Measurements from ENCODE around the gene RAB11A. TPM values are rescaled to one million over a fixed set of nuclear protein-coding genes. Genes with fewer than 3 reads are reported as not detected.

RAB11A gene
- total RNA-seq = 373 TPM

DNA sequence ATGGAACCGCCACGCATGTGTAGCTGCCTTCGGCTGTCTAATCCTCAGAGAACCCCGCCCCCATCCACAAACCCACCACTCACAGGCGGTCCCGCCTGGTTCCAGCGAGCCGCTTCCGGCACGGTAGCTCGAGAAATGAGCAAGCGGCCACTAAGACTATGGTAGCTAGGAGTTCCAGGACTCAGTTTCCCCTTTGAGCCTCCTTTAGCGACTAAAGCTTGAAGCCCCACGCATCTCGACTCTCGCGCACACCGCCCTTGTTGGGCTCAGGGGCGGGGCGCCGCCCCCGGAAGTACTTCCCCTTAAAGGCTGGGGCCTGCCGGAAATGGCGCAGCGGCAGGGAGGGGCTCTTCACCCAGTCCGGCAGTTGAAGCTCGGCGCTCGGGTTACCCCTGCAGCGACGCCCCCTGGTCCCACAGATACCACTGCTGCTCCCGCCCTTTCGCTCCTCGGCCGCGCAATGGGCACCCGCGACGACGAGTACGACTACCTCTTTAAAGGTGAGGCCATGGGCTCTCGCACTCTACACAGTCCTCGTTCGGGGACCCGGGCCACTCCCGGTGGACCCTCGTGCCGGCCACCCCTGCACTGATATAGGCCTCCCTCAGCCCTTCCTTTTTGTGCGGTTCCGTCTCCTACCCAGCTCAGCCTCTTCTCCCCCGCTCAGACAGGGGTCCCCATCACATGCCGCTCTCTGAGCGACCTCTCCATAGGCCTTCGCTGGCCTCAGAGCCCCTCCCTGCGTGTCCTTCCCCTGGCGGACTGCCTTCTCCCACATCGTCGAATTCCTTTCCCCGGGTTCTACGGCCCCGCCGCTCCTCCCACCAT, at the start of gene RAB11A:
Gene RAB11A, plus strand, starts transcription at position 366 of the 828 bp plus-strand sequence. Its CDS starts 95 bp downstream, at position 461.
- DNase-seq (ENCODE audit: low spot score) = peak; percentile 95

DNA sequence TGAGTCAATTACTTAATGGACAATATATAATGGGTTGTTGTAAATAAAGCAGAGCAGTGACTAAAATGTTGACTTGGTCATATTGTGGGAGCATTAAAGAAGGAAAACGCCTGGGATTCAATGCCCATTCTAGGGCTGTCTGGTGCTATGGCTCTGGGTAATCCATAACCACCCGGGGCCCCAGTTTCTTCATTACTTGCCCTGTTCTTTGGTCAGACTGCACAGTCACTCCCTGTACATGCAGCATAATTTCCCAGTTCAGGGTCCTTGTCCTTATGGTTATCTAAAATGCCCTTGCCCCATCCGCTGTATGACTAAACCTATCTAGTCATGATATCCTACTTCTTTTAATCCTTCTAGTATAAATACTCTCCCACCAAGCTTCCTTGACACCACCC, 49.7 kb upstream of the RAB11A start:
- DNase-seq (ENCODE audit: low spot score) = no peak

DNA sequence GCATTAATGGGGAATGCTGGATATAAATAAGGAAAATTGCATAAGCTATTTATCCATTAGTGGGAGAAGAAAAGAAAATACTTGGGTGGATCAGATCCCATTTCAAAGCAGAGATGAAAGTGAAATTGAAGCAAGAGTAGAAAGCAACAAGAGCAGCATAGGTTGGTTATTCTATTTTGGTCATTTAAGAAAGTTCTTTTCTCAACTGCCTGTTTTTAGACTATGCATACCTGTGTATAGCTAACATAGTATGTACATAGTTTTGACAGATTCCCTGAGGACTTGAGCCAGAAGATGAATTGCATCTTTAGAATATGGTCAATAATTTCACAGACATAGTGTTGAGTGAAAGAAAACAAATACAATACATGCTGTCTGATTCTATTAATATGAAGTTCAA, 48.2 kb upstream of the RAB11A start:
- no peak for DNase-seq (ENCODE audit: low spot score)

DNA sequence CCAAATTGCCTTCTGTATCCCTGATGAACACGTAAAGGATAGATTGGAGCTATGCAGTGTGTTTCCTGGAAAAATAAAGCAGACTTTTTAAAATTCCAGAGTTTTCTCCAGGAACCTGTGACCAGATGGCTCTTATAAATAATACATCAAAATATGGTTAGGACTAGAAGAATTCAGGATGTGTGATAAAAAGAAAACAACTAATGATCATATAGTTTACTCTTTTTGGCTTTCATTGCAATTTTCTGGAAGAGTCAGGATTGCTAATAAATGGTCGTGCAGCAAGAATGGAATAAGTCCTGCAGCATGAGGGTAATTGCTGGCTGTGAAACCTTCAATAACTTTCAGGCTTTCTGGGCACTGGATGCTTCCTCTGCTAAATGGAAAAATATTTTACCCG, 47.0 kb upstream of the RAB11A start:
- no peak for DNase-seq (ENCODE audit: low spot score)

DNA sequence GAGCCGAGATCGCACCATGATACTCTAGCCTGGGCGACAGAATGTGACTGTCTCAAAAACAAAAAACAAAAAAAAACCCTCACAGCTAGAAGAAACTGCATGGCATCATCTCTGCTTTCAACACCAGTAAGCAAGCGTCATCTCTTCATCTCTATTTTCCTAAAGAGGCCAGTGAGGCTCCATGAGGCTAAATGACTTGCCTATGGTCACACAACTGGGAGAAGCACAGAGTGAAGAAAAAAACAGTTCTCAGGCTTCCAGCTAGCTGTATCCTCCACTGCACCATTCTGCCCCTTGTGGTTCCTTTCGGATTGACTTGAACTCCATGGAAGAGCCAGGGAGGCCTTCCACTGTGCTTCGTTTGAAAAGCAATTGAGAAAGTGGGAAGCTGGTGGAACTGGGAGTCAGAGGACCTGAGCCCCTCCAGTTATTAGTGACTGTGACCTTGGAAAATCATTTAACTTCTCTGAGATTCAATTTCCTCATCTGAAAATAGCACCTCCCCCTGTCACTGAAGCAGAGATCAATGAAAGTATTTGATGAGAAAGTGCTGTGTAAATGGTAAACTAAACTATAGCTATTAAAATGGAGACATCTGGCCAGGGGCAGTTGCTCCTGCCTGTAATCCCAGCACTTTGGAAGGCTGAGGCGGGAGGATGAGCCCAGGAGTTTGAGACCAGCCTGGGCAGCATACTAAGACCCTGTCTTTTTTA, 45.1 kb upstream of the RAB11A start:
- no peak for DNase-seq (ENCODE audit: low spot score)

DNA sequence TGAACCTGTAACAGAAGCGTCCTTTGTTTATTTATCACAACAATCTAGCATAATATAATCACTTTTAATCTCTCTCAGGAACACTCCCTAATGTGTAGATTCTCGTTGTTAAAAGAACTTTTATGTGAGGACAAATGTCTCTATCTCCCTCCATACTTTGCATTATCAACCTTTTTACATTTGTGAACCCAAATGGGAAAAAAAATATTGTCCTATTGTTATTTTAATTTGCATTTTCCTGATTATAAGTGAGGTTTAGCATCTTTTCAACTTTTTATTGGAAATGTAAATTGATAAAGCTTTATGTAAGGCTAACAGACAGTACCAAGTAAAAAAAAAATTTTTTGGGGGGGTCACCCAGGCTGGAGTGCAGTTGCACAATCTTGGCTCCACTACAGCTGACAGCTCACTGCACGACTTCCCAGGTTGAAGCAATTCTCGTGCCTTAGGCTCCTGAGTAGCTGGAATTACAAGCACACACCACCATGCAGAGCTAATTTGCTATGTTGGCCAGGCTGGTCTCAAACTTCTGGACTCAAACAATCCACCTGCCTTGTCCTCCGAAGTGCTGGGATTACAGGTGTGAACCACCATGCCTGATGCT, 44.2 kb upstream of the RAB11A start:
- DNase-seq (ENCODE audit: low spot score) = peak; percentile 61

DNA sequence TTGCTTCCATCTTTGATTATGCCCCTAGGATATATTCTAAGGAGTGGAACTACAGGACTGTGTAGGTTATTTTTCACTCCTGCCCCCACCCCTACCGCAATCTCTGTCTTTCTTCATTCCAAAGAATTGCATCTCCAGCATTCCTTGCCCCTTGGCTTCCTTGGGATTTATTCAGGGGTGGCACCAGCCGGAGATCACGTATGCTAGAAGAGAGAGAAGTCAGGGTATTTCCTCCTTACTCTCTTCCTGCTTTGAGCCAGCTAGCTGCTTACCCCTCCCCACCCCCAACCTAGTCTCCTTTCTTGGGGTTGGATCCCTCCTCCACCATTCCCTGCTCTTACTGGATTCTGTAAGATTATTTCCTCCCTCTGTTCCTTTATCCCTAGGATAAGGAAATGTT, 42.2 kb upstream of the RAB11A start:
- no peak for DNase-seq (ENCODE audit: low spot score)

DNA sequence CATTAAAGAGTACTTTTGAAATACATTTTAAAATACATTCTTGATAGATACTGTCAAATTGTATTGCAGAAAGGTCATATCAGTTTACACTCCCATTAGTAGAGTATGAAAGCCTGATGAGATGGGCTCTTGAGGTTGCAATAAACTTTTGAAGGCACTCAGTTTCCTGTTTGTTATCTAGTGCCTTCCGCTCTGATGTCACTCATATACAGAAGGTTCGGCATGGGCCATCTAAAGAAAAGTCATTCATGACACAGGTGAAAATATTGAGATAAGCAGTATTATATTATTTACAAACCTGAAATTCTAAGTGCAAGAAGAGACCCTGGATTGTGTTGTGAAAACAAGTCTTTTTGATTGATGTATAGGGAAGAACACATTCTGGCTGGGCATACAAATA, 40.7 kb upstream of the RAB11A start:
- DNase-seq (ENCODE audit: low spot score) = no peak

DNA sequence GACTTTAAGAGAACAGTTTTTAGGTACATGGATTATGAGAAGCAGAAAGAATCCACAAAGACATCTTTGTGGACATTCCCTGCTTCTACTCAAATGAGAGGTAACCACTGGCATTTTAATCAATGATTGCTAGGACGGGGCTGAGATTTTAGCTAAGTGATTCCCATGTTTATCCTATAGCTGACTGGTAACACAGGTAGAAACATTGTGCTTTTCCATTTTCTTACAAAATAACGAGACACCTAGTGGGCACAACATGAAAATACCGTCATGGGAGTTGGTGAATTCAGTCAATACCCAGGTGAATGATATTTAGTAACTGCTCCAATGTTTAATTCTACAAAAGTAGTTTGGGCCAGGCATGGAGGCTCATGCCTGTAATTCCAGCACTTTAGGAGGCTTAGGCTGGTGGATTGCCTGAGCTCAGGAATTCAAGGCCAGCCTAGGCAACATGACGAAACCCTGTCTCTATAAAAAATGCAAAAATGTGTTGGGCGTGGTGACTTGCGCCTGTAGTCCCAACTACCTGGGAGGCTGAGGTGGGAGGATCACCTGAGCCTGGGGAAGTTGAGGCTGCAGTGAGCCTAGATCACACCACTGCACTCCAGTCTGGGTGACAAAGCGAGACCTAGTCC, 40.0 kb upstream of the RAB11A start:
- no peak for DNase-seq (ENCODE audit: low spot score)

DNA sequence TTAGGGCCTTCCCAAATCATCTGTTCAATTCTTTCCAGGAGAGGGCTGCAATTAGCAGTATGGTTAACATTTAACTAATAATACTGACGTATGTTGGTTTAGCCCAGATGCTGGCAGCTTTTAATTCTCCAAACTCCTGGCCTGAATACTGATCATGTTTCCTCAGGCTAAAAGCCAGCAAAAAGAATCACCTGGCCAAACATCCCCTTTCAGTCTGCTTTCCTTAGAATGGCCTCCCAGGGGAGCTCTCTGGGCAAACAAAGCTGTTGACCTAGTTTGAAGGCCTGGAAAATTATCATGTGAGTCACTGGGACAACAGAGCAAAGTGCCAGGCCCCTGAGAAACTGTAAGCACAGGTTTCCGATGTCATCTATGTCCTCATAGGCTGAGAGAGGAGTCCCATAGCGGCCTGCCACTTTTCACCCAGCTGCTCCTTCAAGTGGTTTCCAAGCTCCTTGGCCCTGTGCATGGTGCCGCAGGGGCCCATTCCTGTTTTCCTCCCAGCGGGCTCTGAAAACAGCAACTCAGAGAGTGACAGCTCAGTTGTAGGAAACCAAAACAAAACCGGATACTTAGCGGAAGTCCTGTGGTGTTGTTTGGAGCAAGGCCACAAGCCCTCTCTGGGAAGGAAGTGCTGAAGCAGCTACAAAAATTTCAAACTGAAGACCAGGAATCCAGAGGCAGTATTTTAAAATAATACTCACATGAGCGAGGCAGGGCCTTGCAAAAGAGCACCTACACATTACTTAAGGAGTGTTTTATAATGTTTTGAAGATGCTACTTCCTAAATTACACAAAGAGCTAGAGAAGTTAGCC, 36.5 kb upstream of the RAB11A start:
- peak; percentile 89 for DNase-seq (ENCODE audit: low spot score)

DNA sequence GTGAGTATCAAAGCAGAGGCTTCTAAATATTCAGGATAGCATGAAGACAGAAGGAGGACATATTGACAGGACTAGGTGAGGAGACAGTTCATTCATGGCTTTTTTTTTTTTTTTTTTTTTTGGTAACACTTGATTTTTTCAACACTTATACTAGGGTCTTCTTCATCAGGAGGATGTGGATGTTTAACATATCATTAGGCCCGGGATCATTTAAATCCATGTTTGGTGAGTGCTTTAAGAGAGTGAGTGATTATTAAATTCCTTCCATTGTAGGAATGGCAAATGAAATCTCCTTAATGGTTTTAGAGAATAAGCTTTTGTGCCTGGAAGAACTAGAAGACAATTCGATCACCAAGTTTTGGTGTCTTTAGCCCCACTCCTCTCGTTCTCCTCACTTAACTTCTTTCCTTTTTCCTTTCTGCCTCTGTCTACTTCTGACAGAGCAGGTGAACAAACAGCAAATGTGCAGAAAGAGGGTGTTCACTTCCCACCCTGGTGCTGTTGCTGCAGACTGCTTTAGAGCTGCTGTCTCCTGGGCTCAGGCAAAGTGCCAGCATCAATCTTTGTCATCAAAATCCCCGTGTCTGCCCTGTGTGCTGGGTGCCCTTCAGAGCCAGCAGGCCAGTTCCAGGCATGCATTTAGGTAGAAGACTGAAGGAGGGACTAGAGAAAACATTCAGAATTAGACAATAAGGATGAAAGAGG, 35.6 kb upstream of the RAB11A start:
- DNase-seq (ENCODE audit: low spot score) = no peak

DNA sequence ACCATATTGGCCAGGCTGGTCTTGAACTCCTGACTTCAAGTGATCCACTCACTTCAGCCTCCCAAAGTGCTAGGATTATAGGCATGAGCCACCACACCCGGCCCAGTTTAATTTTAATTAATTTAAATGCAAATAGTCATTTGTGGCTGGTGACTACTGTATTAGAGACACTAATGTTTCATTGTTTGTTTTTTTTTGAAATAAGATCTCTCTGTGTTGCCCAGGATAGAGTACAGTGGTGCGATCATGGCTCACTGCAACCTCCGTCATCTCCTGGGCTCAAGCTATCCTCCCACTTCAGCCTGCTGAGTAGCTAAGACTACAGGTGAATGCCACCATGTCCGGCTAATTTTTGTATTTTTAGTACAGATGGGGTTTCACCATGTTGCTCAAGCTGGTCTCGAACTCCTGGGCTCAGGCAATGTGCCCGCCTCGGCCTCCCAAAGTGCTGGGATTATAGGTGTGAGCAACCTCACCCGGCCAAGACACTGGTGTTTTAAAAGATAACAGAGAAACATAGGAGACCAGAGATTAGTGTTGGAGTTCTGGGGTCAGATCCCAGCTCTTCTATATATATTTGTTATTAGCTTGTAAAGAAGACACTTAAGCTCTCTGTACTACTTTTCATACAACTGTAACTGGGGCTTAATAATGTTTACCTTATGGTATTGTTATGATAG, 34.5 kb upstream of the RAB11A start:
- no peak for DNase-seq (ENCODE audit: low spot score)

DNA sequence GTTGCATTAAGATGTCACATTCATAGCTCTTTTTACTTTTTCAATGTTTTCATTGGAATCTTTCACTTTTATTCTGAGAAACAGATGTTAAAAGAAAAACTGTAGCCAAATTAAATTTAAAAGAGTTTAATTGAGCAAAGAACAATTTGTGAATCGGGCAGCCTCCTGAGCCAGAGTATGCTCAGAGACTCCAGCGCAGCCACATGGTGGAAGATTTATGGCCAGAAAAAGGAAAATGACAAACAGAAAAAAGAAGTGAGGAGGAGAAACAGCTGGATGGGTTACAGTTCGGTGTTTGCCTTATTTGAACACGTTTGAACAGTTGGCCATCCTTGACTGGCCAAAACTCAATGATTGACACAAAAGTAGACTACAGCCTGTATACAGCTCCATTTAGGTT, 33.8 kb upstream of the RAB11A start:
- DNase-seq (ENCODE audit: low spot score) = no peak

DNA sequence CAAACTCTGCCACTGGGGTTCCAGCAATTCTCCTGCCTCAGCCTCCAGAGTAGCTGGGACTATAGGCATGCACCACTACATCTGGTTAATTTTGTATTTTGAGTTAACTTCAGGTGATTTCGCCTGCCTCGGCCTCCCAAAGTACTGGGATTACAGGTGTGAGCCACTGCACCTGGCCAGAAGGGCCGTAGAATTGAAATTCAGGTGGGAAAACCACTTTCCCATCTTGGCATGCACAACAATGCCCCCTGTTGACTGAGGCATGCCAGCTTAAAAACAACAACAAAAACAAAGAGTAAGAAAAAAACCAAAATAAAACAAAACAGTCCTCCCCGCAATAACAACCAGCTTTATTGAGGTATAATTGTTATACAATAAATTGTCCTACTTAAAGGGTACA, 32.6 kb upstream of the RAB11A start:
- DNase-seq (ENCODE audit: low spot score) = no peak

DNA sequence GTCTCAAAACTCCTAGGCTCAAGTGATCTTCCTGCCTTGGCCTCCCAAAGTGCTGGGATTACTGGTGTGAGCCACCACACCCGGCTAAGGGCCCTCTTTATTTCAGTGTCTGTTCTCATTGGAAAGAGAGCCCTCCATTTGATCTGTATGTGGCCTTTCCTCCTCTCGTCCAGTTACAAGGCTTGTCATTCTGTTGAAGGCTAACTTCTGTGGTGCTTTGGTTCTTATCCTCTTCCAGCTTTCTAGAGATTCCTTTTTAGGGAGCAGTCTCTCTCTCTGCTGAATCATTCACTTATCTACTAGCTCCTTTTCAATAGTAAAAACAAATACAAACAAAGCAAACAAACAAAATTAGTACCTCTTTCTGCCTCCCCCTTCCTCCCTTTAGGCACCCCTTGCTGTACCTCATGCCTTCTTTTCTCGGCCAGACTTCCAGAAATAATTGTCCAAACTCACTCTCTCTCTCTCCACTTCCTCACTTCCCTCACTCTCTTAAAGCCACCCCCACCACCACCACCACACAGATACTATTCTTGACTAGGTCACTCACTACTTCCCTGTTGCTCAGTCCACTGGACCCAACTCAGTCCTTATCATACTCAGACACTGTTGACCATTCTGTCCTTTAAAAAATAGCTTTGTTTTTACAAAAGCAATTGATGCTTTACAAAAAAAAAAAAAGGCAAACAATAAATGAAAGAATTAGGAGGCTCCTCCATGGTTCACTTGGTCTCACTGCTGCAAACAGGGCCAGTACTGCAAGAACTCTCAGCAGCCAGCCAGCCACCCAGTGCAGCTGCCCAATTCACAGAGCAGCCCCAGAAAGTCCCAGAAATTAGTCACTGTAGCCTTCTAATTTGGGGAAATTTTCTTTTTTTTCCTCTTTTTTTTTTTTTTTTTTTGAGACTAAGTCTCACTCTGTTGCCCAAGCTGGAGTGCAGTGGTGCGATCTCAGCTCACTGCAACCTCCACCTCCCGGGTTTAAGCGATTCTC, 31.7 kb upstream of the RAB11A start:
- DNase-seq (ENCODE audit: low spot score) = no peak

DNA sequence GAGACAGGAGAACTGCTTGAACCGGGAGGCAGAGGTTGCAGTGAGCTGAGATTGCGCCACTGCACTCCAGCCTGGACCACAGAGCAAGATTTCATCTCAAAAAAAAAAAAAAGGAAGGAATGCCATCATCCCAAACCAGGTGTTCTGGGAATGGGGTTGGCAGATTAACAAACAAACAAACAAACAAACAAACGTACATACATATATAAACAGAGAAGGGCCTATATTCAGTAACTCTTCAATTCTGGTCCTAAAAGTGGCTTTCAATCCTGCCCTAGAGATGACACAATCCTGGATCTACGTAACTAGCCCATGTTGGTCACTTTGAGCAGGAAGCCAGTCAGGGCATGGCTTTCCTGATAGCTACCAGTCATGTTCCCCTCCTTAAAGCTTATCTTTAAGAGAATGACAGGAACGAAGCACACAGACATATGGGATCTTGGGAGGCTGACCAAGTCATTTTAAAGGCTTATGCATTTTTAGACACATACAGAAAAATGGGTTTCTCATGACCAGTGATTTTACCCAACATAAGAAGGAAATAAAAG, 29.9 kb upstream of the RAB11A start:
- no peak for DNase-seq (ENCODE audit: low spot score)

DNA sequence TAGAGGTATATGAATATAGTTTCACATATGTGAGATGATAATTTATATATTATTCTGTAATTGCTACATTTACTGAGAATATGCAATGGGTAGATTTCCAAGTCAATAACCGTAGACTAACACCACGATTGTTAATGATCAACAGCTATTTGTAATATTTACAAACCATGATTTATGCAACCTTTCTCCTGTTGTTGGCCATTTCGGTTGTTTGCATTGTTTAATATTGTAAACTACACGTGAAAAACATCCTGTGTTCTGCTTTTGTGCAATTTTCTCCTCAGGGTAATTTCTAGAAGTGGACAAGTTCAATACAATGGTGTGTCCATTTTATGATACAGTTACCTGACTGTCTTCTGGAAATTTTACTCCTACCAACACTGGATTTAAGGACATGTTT, 29.3 kb upstream of the RAB11A start:
- DNase-seq (ENCODE audit: low spot score) = no peak

DNA sequence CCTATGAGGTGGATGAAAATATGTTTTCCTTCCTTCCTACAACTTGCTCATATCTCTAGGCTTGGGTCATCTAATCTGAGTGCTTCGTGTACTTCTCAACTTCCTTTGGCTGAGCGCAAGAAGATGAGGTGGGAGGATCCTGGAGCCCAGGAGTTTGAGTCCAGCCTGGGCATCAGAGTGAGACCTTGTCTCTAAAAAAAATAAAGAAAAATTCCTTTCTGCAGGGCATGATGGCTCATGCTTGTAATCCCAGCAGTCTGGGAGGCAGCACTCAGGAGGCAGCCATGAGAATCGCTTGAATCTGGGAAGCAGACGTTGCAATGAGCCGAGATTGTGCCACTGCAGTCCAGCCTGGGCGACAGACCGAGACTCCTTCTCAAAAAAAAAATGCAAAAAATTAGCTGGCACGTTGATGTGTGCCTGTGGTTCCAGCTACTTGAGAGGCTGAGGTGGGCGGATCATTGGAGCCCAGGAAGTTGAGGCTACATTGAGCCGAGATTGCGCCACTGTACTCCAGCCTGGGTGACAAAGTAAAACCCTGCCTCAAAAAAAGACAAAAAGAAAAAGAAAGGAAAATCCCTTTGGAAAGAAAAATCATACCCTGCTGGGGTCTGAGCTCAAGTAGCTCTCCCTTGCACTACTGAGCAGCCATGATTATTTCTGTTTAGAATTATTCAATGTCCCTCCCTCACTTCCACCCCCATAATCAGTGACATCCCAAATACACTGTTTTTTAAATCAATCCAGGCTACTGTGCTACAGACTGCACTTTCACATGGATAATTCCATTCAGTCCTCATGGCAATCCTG, 28.0 kb upstream of the RAB11A start:
- DNase-seq (ENCODE audit: low spot score) = no peak

Data from ureter (tissue), 1 donor.